HEK293 (cell line): Measurements from ENCODE around the gene FHDC1.
A peak's percentile ranks its signal among the peaks of the same experiment; 100 is the strongest.

Experiments used
- CTCF ChIA-PET: fragments of 350-600 bp; formaldehyde crosslinking; extraction: SDS; loops from one replicate; lab custom pipeline; 2021; ENCODE audit warnings: antibody characterized with exemption; lab: Yijun Ruan, JAX
- POLR2A ChIA-PET: fragments of 300-600 bp; formaldehyde crosslinking; extraction: SDS; loops from one replicate; lab custom pipeline; 2020; ENCODE audit warnings: antibody characterized with exemption, inconsistent platforms; lab: Yijun Ruan, JAX
- H3K27ac ChIP-seq: fragments of 200-500 bp; sonication (Bioruptor generic); 2 replicates; pipeline ENCODE4 v1.5.1; 2014; ENCODE audit warnings: low read depth, low read length, control low read depth, inconsistent platforms; ENCODE audit errors: extremely low read depth
- H3K36me3 ChIP-seq, 2 experiments: fragments of 200-500 bp in 1 of 2; sonication (Bioruptor generic) in 1 of 2; 1 replicate in 1 of 2; 2 replicates in 1 of 2; pipeline ENCODE4 v1.5.1; 2014 to 2017; ENCODE audit warnings: inconsistent platforms in 2 of 2, low read length in 2 of 2; ENCODE audit not compliant: control insufficient read depth in 2 of 2, insufficient read depth in 1 of 2
- H3K4me1 ChIP-seq: fragments of 200-500 bp; sonication (Bioruptor generic); 2 replicates; pipeline ENCODE4 v1.5.1; 2014; ENCODE audit warnings: mild to moderate bottlenecking, low read length, inconsistent platforms; ENCODE audit not compliant: control insufficient read depth, insufficient read depth
- H3K4me3 ChIP-seq: 2 replicates; pipeline ENCODE4 v1.5.1; 2011; ENCODE audit warnings: low read depth, mild to moderate bottlenecking, control low read depth, low read length, moderate library complexity
- H3K9me3 ChIP-seq: fragments of 200-500 bp; sonication (Bioruptor generic); 2 replicates; pipeline ENCODE4 v1.5.1; 2014; ENCODE audit warnings: low read depth, low read length, inconsistent platforms; ENCODE audit not compliant: control insufficient read depth, insufficient read depth
- FEZF1 ChIP-seq: fragments of 450-650 bp; formaldehyde crosslinking; IDR thresholded peaks from 2 replicates; pipeline ENCODE4 v1.5.1; 2016; ENCODE audit warnings: missing biosample characterization, missing genetic modification characterization
- GLI2 ChIP-seq: fragments of 450-650 bp; formaldehyde crosslinking; IDR thresholded peaks from 2 replicates; pipeline ENCODE4; 2017; ENCODE audit warnings: missing biosample characterization, missing genetic modification characterization, low read depth, borderline replicate concordance
- HOXD13 ChIP-seq: sonication (generic); formaldehyde crosslinking; IDR thresholded peaks from 2 replicates; pipeline ENCODE4 v1.8.0; 2022; ENCODE audit warnings: missing genetic modification reagents, borderline replicate concordance
- KLF16 ChIP-seq: fragments of 450-650 bp; formaldehyde crosslinking; IDR thresholded peaks from 2 replicates; pipeline ENCODE4 v1.5.1; 2017; ENCODE audit warnings: missing biosample characterization, missing genetic modification characterization
- REPIN1 ChIP-seq: fragments of 450-650 bp; formaldehyde crosslinking; IDR thresholded peaks from 2 replicates; pipeline ENCODE4 v1.5.1; 2017; ENCODE audit warnings: missing biosample characterization, missing genetic modification characterization, low read depth
- SETDB1 ChIP-seq: IDR thresholded peaks from one replicate; pipeline ENCODE4 v1.6.1; 2017; ENCODE audit warnings: mild to moderate bottlenecking, low read length, moderate library complexity, mixed read lengths; ENCODE audit not compliant: insufficient read length
- TRIM28 ChIP-seq: IDR thresholded peaks from 2 replicates; pipeline ENCODE4 v1.6.1; 2011; ENCODE audit warnings: low read length, control low read depth, borderline replicate concordance
- WT1 ChIP-seq: fragments of 450-650 bp; formaldehyde crosslinking; IDR thresholded peaks from 2 replicates; pipeline ENCODE4 v1.5.1; 2016; ENCODE audit warnings: missing biosample characterization, missing genetic modification characterization
- ZNF184 ChIP-seq: fragments of 450-650 bp; IDR thresholded peaks from 2 replicates; pipeline ENCODE4 v1.5.1; 2018; ENCODE audit warnings: missing biosample characterization, mild to moderate bottlenecking, missing genetic modification characterization
- ZNF2 ChIP-seq: fragments of 450-650 bp; formaldehyde crosslinking; IDR thresholded peaks from 2 replicates; pipeline ENCODE4 v1.5.1; 2016; ENCODE audit warnings: missing biosample characterization, missing genetic modification characterization
- ZNF211 ChIP-seq: fragments of 450-650 bp; formaldehyde crosslinking; IDR thresholded peaks from 2 replicates; pipeline ENCODE4 v1.5.1; 2016; ENCODE audit warnings: low read depth, missing biosample characterization, missing genetic modification characterization
- ZNF311 ChIP-seq: fragments of 450-650 bp; formaldehyde crosslinking; IDR thresholded peaks from 2 replicates; pipeline ENCODE4 v1.5.1; 2017; ENCODE audit warnings: missing biosample characterization, missing genetic modification characterization, borderline replicate concordance
- ZNF423 ChIP-seq: fragments of 450-650 bp; formaldehyde crosslinking; IDR thresholded peaks from 2 replicates; pipeline ENCODE4 v1.5.1; 2016; ENCODE audit warnings: missing biosample characterization, missing genetic modification characterization
- ZNF510 ChIP-seq: fragments of 450-650 bp; formaldehyde crosslinking; IDR thresholded peaks from 2 replicates; pipeline ENCODE4 v1.5.1; 2018; ENCODE audit warnings: mild to moderate bottlenecking, missing genetic modification characterization, missing biosample characterization; ENCODE audit not compliant: insufficient replicate concordance
- ZNF747 ChIP-seq: fragments of 450-650 bp; formaldehyde crosslinking; IDR thresholded peaks from 2 replicates; pipeline ENCODE4 v1.5.1; 2016; ENCODE audit warnings: missing biosample characterization, missing genetic modification characterization
- ZNF792 ChIP-seq: fragments of 450-650 bp; formaldehyde crosslinking; IDR thresholded peaks from 2 replicates; pipeline ENCODE4 v1.5.1; 2016; ENCODE audit warnings: missing biosample characterization, missing genetic modification characterization
- ZNF830 ChIP-seq: fragments of 450-650 bp; IDR thresholded peaks from 2 replicates; pipeline ENCODE4 v1.5.0; 2018; ENCODE audit warnings: missing biosample characterization, missing genetic modification characterization, low read depth, mild to moderate bottlenecking, moderate library complexity
- TF ChIP-seq, protein P1 (sequence below): fragments of 450-650 bp; formaldehyde crosslinking; IDR thresholded peaks from 2 replicates; pipeline ENCODE4 v1.5.1; 2016; ENCODE audit warnings: missing biosample characterization, missing genetic modification characterization
- TF ChIP-seq, protein P2 (sequence below): fragments of 450-650 bp; formaldehyde crosslinking; IDR thresholded peaks from 2 replicates; pipeline ENCODE4 v1.5.1; 2016; ENCODE audit warnings: missing biosample characterization, missing genetic modification characterization
- TF ChIP-seq, protein P3 (sequence below): fragments of 450-650 bp; formaldehyde crosslinking; IDR thresholded peaks from 2 replicates; pipeline ENCODE4 v1.5.1; 2016; ENCODE audit warnings: missing biosample characterization, missing genetic modification characterization
- TF ChIP-seq, protein P4 (sequence below): fragments of 450-650 bp; formaldehyde crosslinking; conservative IDR thresholded peaks from 2 replicates; pipeline ENCODE4 v1.5.1; 2016; ENCODE audit warnings: low read depth, missing biosample characterization, missing genetic modification characterization

The FHDC1 gene

DNA sequence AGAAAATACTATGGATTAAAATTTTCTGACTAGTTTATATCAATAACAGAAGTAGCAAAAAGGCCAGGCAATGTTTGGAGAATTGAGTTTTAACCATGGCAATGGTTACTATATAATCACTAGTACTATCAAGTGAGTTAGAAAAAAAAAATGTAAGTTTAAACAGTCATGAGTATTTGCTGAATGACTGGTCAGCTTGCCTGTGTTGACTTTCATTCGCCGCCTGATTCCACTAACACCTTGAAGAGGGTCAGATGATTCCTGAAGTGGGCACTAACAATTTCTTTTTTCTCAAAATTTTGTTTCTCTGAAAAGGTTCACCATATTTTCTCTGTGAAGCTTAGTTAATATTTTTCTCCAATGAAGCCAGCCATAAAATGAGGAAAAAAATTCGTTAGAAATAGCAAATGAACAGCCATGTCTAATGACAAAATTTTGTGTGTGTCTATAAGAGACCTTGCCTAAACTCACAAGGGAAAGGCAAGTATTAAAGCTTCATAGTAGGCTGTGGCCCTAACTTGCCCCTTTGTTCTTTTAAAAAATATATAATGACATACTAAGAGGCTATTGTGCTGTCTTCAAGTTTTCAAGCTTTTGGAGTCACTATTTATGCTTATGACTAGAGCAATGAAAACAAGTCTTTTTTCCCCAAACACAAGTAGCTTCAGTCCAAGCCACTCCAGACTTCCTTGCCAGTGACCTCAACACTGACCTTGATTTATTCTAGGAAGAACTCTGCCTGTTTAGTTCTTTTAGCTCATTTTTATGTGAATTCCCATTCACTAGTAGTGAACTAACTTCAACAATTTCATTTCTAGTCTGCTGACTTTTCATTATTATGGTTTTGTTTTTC is 18.4 kb upstream of the FHDC1 start:
- ChIA-PET POLR2A (no interaction called here), CTCF (interaction anchor here (0.8 kb wide), 1 partner anchor 55 kb away, joined by 5 read pairs; no protein-coding TSS in a partner anchor)
- no peak for TF ChIP-seq REPIN1
- TF ChIP-seq, protein P1, sequence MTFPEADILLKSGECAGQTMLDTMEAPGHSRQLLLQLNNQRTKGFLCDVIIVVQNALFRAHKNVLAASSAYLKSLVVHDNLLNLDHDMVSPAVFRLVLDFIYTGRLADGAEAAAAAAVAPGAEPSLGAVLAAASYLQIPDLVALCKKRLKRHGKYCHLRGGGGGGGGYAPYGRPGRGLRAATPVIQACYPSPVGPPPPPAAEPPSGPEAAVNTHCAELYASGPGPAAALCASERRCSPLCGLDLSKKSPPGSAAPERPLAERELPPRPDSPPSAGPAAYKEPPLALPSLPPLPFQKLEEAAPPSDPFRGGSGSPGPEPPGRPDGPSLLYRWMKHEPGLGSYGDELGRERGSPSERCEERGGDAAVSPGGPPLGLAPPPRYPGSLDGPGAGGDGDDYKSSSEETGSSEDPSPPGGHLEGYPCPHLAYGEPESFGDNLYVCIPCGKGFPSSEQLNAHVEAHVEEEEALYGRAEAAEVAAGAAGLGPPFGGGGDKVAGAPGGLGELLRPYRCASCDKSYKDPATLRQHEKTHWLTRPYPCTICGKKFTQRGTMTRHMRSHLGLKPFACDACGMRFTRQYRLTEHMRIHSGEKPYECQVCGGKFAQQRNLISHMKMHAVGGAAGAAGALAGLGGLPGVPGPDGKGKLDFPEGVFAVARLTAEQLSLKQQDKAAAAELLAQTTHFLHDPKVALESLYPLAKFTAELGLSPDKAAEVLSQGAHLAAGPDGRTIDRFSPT: no peak
- no peak for TF ChIP-seq ZNF2 (tag by site-specific recombination)
- TF ChIP-seq WT1 (tag by site-specific recombination): no peak
- TF ChIP-seq, protein P2, sequence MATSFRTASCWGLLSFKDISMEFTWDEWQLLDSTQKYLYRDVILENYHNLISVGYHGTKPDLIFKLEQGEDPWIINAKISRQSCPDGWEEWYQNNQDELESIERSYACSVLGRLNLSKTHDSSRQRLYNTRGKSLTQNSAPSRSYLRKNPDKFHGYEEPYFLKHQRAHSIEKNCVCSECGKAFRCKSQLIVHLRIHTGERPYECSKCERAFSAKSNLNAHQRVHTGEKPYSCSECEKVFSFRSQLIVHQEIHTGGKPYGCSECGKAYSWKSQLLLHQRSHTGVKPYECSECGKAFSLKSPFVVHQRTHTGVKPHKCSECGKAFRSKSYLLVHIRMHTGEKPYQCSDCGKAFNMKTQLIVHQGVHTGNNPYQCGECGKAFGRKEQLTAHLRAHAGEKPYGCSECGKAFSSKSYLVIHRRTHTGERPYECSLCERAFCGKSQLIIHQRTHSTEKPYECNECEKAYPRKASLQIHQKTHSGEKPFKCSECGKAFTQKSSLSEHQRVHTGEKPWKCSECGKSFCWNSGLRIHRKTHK (tag by site-specific recombination): no peak
- Histone ChIP-seq H3K4me3 (no peak overlapping the region), H3K4me1 (no peaks in the 10 kb centered on the region), H3K36me3 (peaks cover 0 to 3% of the 10 kb centered on the region in 2 experiments; a peak in 1 of 3 replicates), H3K27ac (no peak overlapping the region), H3K9me3 (no peaks in the 10 kb centered on the region)

DNA sequence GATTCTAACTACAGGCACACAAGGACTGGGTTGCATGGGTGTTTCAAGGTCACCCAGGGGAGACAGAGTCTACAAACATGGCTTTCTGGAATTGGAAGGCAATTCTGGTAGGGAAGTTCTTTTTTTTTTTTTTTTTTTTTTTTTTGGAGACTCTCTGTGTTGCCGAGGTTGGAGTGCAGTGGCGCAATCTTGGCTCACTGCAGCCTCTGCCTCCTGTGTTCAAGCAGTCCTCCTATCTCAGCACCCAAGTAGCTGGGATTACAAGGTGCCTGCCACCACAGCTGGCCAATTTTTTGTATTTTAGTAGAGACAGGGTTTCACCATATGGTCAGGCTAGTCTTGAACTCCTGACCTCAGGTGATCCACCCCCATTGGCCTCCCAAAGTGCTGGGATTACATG is 16.3 kb upstream of the FHDC1 start:
- H3K4me3 ChIP-seq: no peak overlapping the region
- POLR2A ChIA-PET: no interaction called here
- no peak overlapping the region for H3K27ac ChIP-seq
- CTCF ChIA-PET: no interaction called here
- no peaks in the 10 kb centered on the region for H3K4me1 ChIP-seq
- no peaks in the 10 kb centered on the region for H3K9me3 ChIP-seq
- no peak for TF ChIP-seq GLI2 (tag by site-specific recombination)
- no peak for TF ChIP-seq FEZF1 (tag by site-specific recombination)
- TF ChIP-seq ZNF830 (tag by site-specific recombination): no peak
- no peak for TF ChIP-seq KLF16 (tag by site-specific recombination)
- no peak for TF ChIP-seq ZNF211
- TF ChIP-seq ZNF311 (tag by site-specific recombination): no peak
- no peak for TF ChIP-seq ZNF792 (tag by site-specific recombination)
- no peak for TF ChIP-seq ZNF747
- TF ChIP-seq, protein P3, sequence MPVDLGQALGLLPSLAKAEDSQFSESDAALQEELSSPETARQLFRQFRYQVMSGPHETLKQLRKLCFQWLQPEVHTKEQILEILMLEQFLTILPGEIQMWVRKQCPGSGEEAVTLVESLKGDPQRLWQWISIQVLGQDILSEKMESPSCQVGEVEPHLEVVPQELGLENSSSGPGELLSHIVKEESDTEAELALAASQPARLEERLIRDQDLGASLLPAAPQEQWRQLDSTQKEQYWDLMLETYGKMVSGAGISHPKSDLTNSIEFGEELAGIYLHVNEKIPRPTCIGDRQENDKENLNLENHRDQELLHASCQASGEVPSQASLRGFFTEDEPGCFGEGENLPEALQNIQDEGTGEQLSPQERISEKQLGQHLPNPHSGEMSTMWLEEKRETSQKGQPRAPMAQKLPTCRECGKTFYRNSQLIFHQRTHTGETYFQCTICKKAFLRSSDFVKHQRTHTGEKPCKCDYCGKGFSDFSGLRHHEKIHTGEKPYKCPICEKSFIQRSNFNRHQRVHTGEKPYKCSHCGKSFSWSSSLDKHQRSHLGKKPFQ (tag by site-specific recombination): no peak
- TF ChIP-seq, all 188 proteins: peak for 0
- H3K36me3 ChIP-seq: peaks cover 0 to 3% of the 10 kb centered on the region in 2 experiments; a peak in 1 of 3 replicates

DNA sequence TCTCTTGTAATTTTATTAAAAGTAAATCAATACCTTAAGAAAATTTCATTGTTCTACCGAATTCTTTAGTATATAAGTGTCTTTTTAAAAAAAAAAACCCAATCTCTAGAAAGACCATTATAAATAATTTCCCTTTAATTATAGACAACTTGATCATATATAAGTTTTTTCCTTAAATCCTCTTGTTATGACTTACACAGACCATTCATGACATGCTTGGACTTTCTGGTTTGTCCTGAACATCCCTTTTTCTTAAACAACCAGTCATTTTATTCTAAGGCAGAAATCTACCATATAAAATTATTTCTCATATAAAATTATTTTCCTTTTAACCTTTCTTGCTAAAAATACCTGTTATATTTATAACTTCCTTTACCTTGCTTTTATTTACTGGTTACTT is 15.4 kb upstream of the FHDC1 start:
- H3K4me1 ChIP-seq: no peaks in the 10 kb centered on the region
- CTCF ChIA-PET: no interaction called here
- TF ChIP-seq ZNF184 (0 out of 2 replicates have a peak, but pooled peaks have one; percentile 40), ZNF510 (peak; percentile 22), SETDB1 (peak; percentile 99), HOXD13 (CRISPR knock-in tag) (no peak), TRIM28 (peak; percentile 42; the same call in 1 of the 2 replicates), ZNF423 (tag by site-specific recombination) (no peak)
- TF ChIP-seq, protein P4, sequence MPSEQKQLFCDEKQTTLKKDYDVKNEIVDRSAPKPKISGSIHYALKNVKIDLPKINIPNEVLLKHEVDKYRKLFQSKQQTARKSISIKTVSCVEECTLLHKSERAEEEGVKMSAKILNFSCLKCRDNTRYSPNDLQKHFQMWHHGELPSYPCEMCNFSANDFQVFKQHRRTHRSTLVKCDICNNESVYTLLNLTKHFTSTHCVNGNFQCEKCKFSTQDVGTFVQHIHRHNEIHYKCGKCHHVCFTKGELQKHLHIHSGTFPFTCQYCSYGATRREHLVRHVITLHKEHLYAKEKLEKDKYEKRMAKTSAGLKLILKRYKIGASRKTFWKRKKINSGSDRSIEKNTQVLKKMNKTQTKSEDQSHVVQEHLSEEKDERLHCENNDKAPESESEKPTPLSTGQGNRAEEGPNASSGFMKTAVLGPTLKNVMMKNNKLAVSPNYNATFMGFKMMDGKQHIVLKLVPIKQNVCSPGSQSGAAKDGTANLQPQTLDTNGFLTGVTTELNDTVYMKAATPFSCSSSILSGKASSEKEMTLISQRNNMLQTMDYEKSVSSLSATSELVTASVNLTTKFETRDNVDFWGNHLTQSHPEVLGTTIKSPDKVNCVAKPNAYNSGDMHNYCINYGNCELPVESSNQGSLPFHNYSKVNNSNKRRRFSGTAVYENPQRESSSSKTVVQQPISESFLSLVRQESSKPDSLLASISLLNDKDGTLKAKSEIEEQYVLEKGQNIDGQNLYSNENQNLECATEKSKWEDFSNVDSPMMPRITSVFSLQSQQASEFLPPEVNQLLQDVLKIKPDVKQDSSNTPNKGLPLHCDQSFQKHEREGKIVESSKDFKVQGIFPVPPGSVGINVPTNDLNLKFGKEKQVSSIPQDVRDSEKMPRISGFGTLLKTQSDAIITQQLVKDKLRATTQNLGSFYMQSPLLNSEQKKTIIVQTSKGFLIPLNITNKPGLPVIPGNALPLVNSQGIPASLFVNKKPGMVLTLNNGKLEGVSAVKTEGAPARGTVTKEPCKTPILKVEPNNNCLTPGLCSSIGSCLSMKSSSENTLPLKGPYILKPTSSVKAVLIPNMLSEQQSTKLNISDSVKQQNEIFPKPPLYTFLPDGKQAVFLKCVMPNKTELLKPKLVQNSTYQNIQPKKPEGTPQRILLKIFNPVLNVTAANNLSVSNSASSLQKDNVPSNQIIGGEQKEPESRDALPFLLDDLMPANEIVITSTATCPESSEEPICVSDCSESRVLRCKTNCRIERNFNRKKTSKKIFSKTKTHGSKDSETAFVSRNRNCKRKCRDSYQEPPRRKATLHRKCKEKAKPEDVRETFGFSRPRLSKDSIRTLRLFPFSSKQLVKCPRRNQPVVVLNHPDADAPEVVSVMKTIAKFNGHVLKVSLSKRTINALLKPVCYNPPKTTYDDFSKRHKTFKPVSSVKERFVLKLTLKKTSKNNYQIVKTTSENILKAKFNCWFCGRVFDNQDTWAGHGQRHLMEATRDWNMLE (tag by site-specific recombination): peak; percentile 42; the same call in 1 of the 2 replicates
- H3K4me3 ChIP-seq: no peak overlapping the region
- POLR2A ChIA-PET: no interaction called here
- peaks cover 0 to 3% of the 10 kb centered on the region in 2 experiments; a peak in 1 of 3 replicates for H3K36me3 ChIP-seq
- no peaks in the 10 kb centered on the region for H3K9me3 ChIP-seq
- no peak overlapping the region for H3K27ac ChIP-seq
